ENCODE data around the gene SPSB2. TPM values are rescaled to one million over a fixed set of nuclear protein-coding genes. Genes with fewer than 3 reads are reported as not detected.

SPSB2 gene
- total and polyA plus RNA-seq, 9 of the 15 experiments (the other 6 are each of a cell fraction or from before 2014, with no cell fraction given) = 0.10 to 10.6 (median 1.9) TPM

DNA sequence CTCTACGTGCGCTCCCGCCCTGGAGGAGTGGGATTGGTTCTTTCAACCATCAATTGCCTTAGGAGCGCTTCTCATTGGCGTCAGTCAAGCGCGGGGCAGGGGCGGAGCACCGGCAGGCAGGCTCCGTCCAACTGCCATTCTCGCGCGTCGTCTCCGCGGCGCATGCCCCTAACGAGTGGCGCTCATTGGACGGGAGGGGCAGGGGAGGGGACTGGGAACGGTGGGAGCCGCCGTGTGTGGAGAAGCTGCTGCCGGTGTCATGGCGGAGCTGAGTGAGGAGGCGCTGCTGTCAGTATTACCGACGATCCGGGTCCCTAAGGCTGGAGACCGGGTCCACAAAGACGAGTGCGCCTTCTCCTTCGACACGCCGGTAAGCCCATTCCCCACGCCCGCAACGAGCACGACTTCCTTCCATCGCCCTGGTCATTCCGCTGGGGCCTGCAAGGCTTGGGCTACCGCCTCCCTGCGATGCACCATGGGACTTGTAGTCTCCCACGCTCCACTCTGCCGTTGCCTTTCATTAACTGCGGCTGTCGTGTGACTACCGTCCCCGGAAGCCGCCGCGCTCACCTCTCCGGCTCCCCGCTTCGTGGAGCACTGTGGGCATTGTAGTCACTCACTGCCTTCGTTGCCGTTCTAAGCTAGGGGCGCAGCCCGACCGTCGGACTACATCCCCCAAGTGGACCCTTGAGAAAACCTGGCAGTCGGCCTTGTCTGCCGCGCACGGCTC is 21.0 kb downstream of the SPSB2 start, which contains the start of gene USP5 (continued):
- TF ChIP-seq ARID4B (CRISPR knock-in tag; IDR thresholded peaks at IDR 0.05) (peak; percentile 78; the same call in 1 of the 2 replicates), RNF2 (IDR thresholded peaks at IDR 0.05) (peak; percentile 78), YY1 (IDR thresholded peaks at IDR 0.05; ENCODE audit: borderline replicate concordance in 1 of 3, control insufficient read depth in 1 of 3, extremely low read depth in 1 of 3, insufficient read depth in 3 of 3, insufficient read length in 1 of 3, insufficient replicate concordance in 2 of 3, low read depth in 1 of 3, low read length in 2 of 3) (peak; percentile 56 to 91 (median 76)), ASH1L (IDR thresholded peaks at IDR 0.05; ENCODE audit: borderline replicate concordance, low read depth, partially characterized antibody) (peak; percentile 90), NFIC (IDR thresholded peaks at IDR 0.05) (peak; percentile 97), ZNF395 (CRISPR knock-in tag; IDR thresholded peaks at IDR 0.05) (peak; percentile 99), GATAD2B (IDR thresholded peaks at IDR 0.05; ENCODE audit: borderline replicate concordance) (no peak), BCL6 (CRISPR knock-in tag; IDR thresholded peaks at IDR 0.05) (peak; percentile 95), ELF4 (CRISPR knock-in tag; IDR thresholded peaks at IDR 0.05) (peak; percentile 42; the same call in 1 of the 2 replicates), NCOA6 (IDR thresholded peaks at IDR 0.05) (no peak), JUND (IDR thresholded peaks at IDR 0.05; ENCODE audit: borderline replicate concordance, low read depth, low read length) (no peak; the same call in 1 of the 2 replicates), JUND (tag; IDR thresholded peaks at IDR 0.05; ENCODE audit: borderline replicate concordance, low read depth, low read length) (peak; percentile 43; the same call in 2 of the 3 replicates), GATA2 (CRISPR knock-in tag; IDR thresholded peaks at IDR 0.05) (no peak)
- TF ChIP-seq, protein P1, sequence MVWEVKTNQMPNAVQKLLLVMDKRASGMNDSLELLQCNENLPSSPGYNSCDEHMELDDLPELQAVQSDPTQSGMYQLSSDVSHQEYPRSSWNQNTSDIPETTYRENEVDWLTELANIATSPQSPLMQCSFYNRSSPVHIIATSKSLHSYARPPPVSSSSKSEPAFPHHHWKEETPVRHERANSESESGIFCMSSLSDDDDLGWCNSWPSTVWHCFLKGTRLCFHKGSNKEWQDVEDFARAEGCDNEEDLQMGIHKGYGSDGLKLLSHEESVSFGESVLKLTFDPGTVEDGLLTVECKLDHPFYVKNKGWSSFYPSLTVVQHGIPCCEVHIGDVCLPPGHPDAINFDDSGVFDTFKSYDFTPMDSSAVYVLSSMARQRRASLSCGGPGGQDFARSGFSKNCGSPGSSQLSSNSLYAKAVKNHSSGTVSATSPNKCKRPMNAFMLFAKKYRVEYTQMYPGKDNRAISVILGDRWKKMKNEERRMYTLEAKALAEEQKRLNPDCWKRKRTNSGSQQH (CRISPR knock-in tag; IDR thresholded peaks at IDR 0.05) = no peak
- TF ChIP-seq, protein P2, sequence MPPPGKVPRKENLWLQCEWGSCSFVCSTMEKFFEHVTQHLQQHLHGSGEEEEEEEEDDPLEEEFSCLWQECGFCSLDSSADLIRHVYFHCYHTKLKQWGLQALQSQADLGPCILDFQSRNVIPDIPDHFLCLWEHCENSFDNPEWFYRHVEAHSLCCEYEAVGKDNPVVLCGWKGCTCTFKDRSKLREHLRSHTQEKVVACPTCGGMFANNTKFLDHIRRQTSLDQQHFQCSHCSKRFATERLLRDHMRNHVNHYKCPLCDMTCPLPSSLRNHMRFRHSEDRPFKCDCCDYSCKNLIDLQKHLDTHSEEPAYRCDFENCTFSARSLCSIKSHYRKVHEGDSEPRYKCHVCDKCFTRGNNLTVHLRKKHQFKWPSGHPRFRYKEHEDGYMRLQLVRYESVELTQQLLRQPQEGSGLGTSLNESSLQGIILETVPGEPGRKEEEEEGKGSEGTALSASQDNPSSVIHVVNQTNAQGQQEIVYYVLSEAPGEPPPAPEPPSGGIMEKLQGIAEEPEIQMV (tag; conservative IDR thresholded peaks at IDR 0.05; ENCODE audit: low read depth) = peak; percentile 81; the same call in 1 of the 2 replicates
- TF ChIP-seq, protein P3, sequence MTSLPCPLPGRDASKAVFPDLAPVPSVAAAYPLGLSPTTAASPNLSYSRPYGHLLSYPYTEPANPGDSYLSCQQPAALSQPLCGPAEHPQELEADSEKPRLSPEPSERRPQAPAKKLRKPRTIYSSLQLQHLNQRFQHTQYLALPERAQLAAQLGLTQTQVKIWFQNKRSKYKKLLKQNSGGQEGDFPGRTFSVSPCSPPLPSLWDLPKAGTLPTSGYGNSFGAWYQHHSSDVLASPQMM (CRISPR knock-in tag; IDR thresholded peaks at IDR 0.05) = no peak

All from K562 (cell line).